Measurements from ENCODE around the gene MGA.

DNA sequence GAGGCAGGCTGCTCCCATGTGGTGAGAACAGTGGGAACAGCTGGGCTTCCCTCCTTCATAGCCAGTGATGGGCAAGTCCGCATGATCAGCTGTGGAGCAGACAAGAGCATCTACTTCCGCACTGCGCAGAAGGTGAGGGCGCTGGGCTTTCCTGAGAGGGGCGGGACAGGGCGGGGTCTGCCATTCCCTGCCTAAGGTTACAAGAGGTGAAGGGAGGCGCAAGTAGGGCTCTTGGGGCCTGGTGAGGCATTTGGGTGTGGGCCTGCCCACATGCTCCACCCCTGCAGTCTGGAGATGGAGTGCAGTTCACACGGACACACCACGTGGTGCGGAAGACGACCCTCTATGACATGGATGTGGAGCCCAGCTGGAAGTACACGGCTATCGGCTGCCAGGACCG, 157.1 kb downstream of the MGA start:
- TF ChIP-seq CTCF (IDR thresholded peaks at IDR 0.05; ENCODE audit: low read depth, low read length, poor library complexity, severe bottlenecking), result no peak
- TF ChIP-seq EZH2phosphoT487 (IDR thresholded peaks at IDR 0.05; ENCODE audit: borderline replicate concordance, low read length), result no peak

Measured in DOHH2 (cell line).